ENCODE results near the gene GPR17.

The GPR17 gene

DNA sequence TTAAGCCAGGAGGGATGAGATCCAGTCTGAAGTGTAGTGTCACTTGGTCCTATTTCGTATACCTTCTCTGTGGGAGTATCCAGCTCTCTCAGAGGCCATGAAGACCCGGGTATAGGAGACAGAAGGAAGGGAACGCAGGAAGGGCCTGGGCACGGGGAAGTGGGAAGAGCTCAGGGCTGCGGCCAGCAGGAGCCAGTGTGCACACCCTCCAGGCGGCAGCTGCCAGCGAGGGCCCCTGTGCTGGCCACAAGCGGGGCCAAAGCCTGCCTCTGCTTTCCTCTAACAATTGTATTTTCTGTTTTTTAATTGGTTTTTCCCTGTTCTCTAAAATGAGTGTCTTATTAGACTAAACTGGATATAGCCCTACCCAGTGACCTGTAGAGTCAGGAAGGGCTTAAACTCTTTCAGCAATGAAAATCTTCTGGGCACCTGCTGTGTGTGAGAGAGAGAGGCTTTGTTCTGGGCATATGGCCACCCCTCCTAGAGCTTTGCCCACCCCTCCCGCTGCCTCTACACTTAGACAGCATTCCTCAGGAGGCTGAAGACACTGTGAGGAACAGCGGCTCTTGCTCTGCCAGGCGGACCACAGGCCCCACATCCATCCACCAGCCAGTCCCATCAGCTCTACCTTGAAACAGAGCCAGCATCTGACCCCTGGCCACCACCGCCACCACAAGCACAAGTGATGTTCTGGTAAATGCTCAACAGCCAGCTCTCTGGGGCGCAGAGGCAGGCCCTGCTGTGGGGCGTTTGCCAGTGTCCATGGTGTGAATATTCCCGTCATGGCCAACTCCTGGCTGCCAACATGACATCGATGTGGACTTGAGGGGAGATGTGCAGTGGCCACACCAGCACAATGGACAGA lies 9.5 kb downstream of the GPR17 start:
- DNase-seq: no peak

DNA sequence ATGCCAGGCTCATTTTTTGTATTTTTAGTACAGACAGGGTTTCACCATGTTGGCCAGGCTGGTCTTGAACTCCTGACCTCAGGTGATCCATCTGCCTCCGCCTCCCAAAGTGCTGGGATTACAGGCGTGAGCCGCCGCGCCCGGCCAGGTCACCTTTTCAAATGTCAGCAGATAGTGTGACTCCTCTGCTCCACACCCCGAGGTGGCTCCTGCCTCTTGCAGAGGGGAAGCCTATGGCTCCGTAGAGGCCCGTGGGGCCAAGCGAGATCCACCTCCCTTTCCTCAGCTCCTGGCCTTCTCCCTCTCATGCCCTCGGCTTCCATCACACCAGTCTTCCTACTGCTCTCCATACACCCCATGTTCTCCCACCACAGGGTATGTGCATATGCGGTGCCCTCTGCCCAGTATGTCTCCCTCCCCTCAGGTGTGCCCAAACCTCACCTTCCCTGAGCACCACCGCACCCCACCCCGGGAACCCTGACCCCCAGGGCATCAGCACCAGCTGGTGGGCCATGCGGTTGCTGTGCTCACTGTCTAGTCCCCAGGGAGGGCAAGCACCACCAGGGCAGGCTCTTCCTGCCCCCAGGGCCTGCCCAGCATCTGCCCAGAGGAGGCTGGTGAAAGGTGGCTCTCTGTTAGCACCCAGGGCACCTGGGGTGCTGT lies 10.7 kb downstream of the GPR17 start:
- DNase-seq: no peak

DNA sequence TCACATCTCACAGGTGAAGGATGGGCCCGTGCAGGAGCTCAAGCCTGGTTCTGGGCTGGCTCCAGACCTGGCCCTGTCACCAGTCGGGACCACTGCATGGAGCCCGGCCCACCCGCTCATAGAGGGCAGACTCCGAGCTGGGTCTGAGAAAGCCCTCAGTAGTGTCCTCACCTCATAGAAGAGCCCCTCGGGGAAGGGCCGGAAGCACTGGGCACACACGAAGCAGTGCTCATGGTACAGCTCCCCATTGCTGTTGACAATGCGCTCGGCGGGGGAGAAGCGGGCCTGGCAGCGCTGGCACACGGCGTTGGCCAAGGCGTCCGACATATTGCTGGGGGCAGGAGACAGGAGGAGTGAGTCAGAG lies 11.3 kb downstream of the GPR17 start:
- DNase-seq: no peak

DNA sequence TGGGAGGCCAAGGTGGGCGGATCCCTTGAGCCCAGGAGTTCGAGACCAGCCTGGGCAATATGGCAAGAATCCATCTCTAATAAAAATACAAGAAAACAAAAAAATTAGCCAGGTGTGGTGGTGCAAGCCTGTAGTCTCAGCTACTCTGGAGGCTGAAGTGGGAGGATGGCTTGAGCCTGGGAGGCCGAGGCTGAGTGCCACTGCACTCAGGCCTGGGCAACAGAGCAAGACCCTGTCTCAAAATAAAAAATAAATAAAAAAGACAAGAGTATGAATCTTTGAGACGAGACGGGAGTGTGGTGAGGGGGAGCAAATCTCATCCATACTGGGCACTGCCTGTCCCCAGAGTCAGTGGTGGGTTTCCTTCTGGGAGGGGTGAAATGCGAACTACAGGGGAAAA lies 12.2 kb downstream of the GPR17 start:
- DNase-seq: no peak

DNA sequence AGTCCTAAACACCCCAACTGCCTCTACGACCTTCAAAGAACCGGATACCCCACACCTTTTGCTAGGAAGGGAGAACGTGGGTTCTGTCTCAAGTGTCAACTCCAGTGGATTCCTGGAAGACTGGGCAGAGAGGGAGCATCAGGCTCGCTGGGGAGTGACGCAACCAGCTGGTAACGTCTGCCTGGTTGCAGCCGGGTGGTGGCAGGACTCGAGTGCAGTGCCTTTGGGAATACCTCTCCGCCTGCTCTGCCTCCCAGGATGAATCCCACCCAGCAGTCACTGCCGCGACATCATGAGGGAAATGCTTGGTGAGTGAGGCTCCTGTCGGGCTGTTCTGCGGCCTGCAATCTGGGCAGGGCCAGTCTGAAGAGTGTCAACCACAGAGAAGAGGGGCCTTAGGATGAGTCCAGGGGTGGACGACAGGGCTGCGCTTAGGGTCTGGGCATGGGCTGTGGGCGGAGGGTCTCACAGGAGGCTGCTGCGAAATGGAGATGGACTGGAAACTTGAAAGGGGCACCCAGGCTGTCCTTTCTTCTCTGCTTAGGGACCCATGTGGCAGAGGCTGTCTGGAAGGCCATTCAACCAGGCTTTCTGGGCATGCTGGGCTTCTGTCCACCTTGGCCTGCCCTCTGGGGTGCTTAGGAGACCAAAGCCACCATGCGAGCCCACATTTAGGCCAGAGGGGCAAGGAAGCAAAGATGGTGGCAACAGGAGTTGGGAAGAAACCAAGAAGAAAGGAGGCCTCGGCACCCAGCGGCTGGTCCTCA lies 12.9 kb downstream of the GPR17 start:
- no peak for DNase-seq

DNA sequence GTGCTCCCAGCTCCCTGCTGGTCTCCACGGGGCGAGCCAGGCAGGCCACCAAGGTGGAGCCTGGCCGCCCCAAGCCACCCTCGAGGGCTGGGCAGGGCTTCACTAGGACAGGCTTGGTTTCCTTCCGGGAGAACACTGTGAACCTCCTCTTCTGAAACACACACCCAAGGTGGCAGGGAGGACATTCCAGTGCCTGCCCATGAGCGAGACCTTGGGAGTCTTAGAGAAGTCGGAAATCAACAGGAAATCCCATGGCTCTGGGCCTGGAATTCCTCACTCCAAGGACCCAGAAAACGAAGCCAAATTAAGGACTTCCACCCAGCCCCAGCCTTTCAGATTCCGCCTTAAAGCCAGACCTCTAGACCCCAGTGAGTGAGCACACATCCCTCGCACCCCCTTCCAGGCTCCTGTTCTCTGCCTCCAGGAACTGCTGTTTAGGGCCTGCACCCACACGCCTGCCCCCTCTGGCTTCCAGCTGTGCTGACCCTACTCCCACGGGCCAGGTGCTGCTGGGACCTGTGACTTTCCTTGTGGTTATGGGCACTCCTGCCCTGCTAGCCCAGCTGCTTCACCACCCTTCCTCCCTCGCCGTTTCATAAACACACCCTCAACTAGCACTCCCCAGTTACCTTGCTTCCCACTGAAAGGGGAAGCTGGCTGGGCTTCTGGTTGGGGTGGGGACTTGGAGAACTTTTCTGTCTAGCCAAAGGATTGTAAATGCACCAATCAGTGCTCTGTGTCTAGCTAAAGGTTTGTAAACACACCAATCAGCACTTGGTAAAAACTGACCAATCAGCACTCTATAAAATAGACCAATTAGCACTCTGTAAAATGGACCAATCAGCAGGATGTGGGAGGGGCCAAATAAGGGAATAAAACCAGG lies 13.7 kb downstream of the GPR17 start:
- no peak for DNase-seq

DNA sequence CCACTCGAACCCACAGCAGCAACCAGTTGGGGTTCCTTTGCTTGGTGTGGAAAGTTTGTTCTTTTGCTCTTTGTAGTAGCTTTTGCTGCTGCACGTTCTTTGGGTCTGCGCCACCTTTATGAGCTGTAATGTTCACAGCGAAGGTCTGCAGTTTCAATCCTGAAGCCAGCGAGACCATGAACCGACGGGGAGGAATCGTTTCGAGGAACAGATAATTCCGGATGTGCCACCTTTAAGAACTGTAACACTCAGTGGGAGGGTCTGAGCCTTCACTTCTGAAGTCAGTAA lies 14.3 kb downstream of the GPR17 start:
- DNase-seq: no peak

DNA sequence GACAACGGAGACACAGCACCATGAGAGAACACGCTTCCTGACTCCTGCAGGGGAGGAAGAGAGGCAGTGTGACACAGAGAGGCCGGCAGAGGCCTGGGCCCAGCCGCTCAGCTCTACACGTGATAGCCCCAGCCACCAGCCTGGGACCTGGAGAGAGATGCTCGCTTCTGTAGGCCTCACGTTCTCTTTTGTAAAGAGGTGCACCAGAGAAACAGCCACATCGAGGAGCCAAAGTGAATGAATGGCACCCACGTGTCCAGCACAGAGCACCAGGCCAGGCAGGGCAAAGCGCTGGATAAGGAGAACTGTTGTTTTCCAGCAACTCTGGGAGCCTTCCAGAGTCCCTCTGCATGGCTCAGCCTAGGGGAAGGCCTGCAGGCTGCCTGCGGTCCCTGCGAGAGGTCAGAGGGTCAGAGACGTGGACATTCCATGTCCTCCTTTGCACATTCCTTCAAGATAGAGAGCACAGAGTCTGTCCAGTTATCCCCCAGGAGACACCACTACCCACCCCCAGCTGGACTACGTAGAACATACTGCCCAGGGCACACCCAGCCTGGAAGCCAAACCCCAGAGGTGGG lies 15.2 kb downstream of the GPR17 start:
- DNase-seq: no peak

DNA sequence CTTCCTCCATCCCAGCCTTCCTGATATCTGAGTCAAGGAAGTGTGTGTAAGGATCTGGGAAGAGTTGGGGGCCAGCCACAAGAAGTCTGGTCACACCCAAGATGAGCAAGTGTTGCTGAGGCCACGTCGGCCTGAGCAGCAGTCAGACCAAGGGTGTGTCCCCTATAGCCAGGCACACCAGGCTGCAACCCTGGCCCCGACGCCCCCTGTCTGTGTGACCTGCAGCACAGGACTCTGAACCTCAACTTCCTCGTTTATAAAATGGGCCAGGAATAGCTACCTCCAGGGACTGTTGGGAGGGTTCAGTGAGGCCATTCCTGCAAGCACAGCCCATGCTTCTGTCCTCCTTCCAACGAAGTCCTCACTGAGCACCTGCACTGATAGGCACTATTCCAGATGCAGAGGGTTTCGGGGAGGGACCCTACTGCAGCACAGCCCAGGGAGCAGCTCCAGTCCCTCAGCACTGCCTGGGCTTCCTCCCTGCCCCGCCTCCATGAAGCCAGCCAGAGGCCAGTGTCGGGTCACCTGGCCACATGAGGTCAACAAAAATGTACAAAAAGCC lies 16.1 kb downstream of the GPR17 start:
- DNase-seq: no peak

DNA sequence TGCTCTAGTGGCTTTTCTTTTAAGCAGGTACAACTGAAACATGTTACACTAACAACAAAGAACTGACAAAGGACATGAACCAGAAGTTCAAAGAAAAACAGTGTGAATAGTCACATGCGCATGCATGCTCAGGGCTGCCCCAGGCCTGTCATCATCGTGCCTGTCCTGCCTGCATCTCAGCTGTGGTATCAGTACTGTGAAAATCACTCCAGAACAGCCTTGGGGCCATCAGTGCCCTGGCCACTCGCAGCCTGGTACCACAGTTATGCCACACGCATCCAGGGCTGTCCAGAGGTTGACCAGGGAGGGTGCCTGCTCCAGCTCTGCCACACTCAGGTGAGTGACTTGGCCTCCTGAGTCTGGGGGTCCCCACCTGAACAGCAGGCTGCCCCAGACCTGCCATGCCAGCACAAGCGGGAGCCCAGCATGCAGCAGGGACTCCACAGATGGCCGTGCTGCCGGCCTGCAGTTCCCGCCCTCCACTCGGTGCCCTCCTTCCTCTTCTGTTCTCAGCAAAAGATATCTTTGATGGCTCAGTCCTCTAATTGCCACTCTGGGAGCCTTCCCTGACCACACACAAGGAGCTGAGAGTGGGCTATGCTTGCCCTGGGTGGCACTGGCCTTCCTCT lies 17.1 kb downstream of the GPR17 start:
- DNase-seq: no peak

DNA sequence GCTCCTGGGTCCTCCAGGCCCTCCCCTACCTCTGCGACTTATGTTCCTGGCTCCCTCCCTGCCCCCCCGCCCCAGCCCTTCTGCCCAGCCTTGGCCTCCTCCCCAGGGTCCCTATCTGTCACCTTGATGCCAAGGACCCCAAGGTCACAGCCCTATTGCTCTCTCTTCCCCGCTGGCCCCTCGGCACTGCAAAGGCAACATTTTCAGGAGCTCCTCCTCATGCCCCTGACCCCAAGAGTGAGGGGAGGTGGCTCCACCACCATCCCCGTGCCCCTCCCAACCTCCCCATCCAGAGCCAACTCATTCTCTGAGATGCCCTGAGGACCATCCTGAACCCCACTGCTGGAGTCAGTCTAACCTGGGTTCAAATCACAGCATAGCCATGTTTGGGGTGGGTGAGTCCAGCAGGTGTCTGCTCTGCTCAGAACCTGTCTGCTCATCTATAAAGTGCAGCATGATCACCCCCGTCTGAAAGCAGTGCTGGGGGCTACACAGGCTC lies 17.7 kb downstream of the GPR17 start:
- DNase-seq: no peak

DNA sequence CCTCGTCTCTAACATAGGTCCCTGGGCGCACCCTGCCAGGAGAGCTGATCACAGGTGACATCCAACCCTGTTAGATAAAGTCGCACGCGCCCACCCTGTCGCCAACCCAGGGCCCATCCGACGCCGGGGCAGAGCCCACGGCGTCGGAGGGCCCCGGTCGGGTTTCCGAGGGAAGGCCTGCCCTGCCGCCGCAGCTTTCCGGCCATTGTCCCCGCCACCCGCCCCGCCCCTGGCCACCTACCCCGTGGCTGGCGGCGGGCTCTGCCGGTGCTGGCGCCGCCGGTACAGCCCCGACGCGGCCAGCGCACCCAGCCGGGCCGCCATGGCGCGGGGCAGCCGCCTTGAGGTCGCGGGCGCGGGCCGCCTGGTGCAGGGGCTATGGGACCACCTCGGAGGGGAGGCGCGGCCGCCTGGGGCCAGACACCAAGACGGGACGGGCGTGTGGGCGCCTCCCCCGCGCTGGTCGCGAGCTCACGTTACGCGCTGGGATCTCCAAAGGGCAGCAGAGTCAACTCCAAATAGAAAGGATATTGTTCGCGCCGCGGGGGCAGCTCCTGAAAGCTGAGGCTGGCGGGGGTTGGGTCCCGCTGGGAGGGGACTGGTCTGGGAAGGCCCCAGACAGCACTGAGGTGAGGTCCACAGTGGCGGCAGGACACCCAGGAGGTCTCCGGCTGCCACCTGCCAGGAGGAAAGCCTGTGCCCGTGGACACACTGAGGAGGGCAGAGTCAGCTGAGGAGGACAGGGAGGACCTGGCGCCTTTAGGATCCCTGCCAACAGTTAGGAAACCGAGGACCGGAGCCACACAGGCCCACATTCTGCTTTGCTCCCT lies 18.3 kb downstream of the GPR17 start:
- no peak for DNase-seq

DNA sequence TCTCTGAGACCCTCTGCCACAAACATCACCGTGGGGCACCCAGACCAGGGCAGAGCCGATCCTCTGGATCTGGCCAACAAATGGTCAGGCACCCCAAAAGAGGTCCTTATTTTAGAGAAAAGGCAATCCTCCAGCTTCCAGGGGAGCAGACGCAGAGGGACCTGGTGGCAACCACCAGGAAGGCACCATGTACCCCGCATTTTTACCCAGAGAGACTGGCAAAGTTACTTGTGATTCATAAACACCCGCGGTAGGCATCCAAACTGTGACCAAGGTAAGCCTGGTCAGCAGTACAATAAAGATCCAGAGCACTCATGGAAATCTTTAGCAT lies 18.9 kb downstream of the GPR17 start:
- DNase-seq: no peak

DNA sequence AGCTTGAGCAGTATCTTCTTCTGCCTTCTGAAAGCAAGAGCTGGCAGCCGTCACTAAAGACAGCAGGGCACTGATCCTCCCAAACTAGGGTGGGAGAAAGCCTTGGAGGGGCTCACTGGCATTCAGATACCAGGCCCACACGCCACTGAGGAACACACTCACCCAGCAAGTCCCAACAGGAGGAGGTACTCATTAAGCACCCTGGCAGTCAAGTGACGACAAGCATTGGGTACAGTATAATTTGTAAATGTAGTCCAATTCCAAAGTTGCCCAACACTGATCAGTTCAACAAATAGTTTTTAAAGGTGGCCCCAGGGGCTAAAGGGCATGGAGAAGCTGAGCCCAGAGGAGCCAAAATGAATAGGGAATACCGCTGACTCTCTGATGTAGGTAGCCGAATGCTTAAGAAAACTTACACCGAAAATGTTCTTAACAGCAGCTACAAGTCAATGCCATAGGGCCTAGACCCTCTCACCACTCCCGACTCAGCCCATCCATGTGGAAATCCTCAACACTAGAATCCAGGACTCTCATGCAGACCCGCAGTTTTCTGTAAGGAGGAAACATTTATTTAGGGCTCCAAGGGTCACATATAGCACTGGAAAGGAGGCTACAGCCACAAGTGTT lies 19.4 kb downstream of the GPR17 start:
- DNase-seq: no peak

DNA sequence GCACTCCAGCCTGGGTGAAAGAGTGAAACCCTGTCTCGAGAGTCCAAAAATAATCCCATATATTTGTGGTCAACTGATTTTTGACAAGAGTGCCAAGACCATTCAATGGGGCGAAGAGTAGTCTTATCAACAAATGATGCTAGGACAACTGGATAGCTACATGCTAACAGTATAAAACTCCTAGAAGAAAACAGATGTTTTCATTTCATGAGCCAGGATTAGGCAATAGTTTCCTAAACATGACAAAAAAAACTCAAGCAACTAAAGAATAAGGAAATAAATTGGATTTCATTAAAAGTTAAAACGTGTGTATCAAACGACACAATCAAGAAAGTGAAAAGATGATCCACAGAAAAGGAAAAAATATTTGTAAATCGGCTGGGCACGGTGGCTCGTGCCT lies 23.1 kb downstream of the GPR17 start:
- no peak for DNase-seq

DNA sequence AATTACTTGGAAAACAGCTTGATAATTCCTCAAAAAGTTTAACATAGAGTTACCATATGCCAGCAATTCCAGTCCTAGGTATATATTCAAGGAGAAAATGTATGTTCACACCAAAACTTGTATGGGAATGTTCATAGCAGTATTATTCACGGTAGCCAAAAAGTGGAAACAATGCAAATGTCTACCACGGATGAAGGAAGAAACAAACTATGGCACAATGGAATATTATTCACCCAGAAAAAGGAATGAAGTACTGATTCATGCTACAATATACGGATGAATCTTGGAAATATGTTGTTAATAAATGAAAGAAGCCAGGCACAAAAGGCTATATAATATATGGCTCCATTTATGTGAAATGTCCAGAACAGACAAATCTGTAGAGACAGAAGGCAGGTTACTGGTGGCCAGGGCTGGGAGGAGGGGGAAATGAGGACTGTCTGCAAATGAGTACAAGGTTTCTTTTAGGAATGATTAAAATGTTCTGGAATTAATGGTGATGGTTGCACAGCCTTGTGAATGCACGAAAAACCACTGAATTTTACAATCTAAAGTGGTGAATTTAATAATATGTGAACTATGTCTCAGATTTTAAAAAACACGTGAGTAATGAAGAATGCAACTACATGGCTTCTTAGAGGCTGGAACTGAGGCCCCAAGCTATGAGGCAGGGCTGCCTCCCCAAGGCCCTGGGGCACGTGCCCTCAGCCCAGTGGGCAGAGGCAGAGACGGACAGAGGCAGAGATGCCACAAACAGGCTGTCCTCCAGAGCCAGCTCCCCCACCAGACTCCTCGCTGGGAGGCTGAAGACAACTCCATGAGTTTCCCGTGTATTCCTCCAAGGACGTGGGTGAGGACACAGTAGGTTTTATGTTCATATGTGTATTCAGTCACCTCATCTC lies 24.4 kb downstream of the GPR17 start:
- DNase-seq: no peak

DNA sequence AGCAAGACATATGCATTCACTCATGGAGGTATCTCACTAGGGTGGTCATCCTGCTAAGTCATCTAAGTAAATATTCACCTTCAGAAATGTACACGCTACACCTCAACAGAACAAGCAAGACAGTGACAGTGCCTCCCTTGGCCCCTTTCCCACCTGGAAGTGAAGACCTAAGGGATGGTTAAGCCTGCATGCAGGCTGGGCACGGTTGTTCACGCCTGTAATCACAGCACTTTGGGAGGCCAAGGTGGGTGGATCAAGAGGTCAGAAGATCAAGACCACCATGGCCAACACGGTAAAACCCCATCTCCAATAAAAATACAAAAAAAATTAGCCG lies 25.0 kb downstream of the GPR17 start:
- DNase-seq: no peak

DNA sequence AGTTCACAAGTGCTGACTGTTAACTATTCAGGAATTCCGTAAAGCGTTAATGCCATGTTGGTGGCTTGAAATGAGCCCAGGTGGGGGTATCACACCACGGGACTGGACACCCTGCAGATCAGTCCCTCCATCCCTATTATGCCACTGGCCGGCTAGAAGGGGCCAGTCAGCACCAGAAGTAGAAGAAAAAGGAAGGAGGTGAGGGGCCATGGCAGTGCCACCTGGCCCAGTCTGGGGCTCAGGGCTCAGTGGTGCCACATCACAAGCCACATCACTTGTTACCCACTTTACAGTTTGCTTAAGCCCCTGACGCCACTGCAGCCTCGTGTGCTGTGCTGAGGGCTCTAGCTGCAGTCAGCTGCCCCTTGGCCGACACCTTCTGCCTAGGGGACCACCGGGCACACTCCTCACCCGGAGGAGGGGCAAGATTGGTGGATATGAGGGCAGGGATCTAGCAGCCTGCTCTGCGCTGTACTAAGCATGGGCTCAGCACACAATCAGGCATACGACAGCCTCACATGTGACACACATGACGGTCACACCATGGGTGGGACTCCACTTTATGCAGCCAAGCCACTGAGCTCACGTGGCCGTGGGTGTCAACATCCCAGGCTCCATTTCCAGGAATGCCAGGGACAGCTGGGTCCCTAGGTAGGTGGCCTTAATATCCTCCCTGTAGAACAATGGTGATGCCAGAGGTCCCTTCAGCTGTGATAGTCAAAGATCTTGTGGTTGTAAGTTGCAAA lies 25.8 kb downstream of the GPR17 start:
- DNase-seq: no peak
